Astrocyte (in vitro differentiated cells and primary cell): ENCODE results near the gene S100G.

Source experiments
- CTCF ChIP-seq: IDR thresholded peaks from 2 replicates; pipeline ENCODE4 v1.5.1; 2011; ENCODE audit warnings: low read depth, mild to moderate bottlenecking, inconsistent platforms, low read length, moderate library complexity; ENCODE audit not compliant: insufficient read depth
- EZH2 ChIP-seq: IDR thresholded peaks from 2 replicates; pipeline ENCODE4 v1.6.1; 2012; ENCODE audit warnings: mild to moderate bottlenecking, low read length, inconsistent platforms; ENCODE audit not compliant: insufficient read depth

- no peak for TF ChIP-seq CTCF
- no peak for TF ChIP-seq EZH2
Observed at GRCh38 chrX:16653424-16653823, 3.5 kb downstream of the S100G start.
